CD4-positive, alpha-beta T cell treated with Interleukin-21 for 1 hour (primary cell): ENCODE data around the gene KCNG2.
"Not testable (repeated sequence)": the region's sequence is repeated elsewhere in the genome, so short reads cannot be mapped to it uniquely, and the experiment has no call there.

Source experiments
- DNase-seq: peaks from one replicate; pipeline ENCODE4 v3.0.0-alpha.2; 2020

KCNG2 gene

DNA sequence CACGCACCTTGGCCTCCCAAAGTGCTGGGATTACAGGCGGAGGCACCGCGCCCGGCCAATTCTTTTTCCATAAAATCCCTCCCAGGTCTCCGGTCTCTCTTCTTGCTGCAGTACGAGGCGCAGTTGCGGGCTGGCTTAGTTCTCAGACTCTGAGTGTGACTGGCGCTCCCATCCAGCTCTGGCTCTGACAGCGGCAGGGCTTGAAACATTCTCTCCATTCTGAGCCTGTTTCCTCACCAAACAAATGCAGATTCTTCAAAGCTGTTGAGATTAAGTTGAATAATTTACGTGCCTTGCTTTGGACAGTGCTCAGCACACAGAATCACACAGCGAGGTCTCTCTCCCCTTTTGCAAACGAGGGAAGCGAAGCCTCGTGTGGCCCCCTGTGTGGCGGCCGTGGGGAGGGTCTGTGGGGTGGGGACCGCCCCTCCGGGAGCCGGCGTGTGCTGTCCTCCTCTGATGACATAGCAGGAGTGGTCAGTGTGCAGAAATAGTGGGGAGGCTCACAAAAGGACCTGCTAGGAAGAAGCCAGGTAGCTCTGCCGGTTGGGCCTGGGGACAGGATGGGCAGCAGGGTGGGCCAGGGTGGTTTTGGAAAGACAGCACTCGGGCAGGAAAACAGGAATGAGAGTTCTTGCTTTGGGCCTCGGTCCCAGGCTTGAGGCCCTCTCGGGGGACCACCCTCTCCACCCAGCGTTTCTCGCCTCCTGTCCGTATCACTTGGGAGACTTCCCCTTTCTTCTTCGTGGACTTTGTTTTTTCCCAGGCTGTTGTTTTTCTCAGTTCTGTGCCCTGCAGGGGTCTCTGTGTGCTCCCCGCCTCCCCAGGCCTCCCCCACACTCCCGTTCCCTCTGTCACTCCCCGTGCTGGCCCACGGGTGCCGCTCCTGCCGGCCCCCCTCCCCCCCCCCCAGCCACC is 75.0 kb downstream of the KCNG2 start:
- DNase-seq, result no peak

- DNase-seq, result no peak
Observed at GRCh38 chr18:79873449-79874110, 75.8 kb downstream of the KCNG2 start.

DNA sequence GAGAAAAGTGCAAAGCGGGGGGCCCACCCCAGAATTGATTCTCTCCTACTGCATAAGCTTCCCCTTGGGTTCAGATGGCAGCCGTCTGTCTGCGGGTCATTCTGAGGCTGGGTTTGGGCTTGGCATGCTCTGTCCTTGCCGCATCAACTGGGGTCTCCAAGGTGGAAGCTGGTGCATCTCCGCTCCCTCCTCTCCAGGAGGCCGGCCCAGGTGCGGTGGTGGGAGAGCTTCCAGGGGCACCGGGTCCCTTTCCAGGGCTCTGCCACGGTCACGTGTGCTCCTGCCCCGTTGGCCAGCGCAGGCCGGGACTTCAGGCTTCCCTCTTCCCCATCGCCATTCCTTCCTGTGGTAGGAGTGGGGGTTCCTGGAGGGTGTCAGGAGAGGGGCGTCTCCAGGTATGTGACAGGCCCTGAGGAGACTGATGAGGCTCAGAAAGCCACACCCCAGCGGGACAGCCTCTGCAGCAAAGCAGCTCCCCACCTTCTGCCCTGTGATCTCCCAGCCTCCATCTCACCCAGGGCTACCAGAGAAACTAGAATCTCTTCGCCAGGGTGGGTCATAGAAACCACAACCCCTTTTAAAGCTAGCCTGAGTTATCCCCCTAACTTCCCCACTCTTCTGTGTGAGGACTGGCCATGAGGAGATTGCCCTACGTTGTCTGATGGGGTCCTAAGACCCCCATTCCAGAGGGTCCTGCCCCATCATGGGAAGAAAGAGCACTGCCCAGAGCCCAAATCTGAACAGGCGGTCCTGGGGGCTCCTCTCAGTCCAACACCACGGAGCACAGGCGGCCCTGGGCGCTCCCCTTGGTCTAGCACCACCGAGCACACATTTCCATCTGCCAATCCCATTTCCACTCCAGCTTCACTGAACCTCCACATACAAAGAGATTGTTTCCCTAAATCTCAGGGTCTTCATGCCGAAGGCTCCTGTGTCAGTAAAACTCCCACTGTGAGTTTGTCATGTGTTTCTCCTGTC is 77.1 kb downstream of the KCNG2 start:
- DNase-seq, result no peak

DNA sequence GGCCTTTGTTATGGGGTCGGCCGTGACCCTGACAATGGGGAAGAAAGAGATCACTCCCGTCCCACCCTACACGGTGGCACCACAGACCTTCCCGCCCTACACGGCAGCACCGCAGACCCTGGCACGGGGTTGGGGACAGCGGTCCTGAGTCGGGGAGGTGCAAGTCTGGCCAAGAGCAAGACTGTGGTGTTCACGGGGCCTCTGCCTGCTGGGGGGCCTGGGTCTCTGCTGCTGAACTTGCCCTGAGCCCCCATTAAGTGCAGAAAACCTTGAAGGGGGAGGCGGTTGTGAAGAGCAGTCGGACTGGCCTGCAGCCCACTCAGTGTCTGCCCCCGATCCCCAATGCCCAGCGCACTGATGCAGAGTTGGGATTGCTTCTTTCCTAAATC is 77.8 kb downstream of the KCNG2 start:
- DNase-seq, result no peak

GRCh38 chr18:79875931-79876461 is 78.3 kb downstream of the KCNG2 start:
- DNase-seq, result no peak

- DNase-seq, result no peak
Observed at GRCh38 chr18:79876497-79876896, 78.8 kb downstream of the KCNG2 start.

GRCh38 chr18:79877163-79878091 is 79.7 kb downstream of the KCNG2 start:
- no peak for DNase-seq

DNA sequence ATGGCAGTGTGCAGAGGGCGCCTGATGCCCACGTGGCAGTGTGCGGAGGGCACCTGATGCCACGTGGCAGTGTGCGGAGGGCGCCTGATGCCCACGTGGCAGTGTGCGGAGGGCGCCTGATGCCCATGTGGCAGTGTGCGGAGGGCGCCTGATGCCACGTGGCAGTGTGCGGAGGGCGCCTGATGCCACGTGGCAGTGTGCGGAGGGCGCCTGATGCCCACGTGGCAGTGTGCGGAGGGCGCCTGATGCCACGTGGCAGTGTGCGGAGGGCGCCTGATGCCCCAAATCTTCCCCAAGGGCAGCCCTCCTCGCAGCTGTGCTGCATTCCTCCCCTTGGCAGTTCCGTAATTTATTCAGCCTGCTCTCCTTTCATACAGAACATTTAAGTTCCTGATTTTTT is 80.5 kb downstream of the KCNG2 start:
- DNase-seq, result not testable (repeated sequence)

- no peak for DNase-seq
Observed at GRCh38 chr18:79878741-79879378, 81.1 kb downstream of the KCNG2 start.

DNA sequence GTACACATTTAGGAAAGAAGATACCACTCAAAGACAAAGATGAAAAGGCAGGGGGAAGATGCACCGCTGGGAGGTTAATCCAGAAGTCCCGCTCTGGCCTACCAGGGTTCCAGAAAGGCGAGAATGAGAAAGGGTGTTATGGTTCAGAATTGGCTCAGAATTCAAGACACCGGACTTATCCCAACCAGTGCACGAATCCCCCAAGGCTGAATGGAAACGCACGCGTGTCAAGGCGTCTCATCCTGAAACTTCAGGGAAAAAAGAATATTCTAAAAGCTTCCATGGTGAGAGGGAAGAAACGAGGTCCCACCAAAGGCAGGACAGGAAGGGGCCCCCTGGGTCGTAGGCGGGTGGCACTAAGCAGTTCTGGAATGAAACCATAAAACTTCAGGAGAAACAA is 81.8 kb downstream of the KCNG2 start:
- DNase-seq, result no peak

- no peak for DNase-seq
Observed at GRCh38 chr18:79881695-79882094, 84.0 kb downstream of the KCNG2 start.

DNA sequence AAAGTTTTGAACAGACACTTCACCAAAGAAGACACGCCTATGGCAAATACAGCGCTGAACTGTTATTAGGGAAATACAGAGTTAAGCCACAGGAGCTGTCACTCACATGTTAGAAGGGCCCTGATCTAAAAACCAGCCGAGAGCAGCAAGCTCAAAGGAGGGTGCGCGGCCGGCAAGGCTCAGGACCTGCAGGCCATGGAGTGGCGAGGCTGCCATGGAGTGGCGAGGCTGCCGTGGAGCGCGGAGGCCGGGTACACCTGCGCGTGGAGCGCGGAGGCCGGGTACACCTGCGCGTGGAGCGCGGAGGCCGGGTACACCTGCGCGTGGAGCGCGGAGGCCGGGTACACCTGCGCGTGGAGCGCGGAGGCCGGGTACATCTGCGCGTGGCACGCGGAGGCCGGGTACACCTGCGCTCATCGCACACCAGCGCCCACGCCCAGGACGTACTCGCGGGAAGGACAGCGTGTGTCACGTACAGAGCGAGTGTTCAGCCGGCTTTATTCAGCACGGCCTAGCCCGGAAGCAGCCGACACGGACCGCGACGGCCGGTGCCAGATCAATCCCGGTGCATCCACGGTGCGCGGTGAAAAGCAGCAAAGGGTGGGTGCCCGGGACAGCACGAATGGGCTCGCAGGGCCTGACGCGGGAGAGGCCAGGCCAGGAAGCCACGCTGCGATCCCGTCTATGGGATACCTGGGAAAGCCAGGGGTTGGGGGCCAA is 84.9 kb downstream of the KCNG2 start:
- DNase-seq, result no peak

DNA sequence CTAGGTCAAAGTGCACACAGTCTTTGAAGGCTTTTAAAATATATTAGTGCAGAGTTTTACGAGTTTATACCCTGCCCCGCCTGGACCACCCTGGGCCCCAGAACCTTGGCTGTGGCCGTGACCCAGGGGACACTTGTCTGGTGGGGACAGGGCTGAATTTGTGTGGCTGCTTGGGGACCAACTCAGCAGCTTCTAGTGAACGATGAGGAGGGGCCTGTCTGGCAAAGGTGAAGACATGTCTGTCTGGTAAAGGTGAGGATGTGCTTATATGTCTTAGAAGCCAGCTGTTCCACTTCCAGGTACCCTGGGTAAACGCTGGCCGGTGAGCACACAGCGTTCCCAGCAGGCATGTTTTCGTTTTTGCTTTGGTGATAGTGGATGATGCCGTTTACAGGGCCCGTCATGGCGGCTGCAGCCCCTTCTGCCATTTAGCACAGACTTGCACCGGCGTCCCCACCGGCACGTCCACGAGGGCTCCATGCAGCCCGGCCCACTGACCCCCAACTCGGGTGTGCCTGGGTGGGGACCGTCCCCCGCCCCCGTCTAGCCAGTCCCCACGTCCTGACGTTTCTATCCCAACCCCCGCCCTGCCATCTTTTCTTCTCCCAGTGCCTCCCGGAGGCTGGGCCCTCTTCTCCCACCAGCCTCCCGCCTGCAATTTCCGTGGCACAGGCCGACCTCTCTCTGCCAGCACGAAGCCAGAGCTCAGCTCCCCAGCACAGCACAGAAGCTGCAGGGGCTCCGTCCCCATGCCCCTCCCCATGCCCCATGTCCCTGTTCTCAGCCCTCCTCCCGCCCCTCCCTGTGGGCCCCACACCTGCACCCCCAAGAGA is 85.9 kb downstream of the KCNG2 start:
- DNase-seq, result no peak

GRCh38 chr18:79884294-79884962 is 86.7 kb downstream of the KCNG2 start:
- DNase-seq, result no peak

DNA sequence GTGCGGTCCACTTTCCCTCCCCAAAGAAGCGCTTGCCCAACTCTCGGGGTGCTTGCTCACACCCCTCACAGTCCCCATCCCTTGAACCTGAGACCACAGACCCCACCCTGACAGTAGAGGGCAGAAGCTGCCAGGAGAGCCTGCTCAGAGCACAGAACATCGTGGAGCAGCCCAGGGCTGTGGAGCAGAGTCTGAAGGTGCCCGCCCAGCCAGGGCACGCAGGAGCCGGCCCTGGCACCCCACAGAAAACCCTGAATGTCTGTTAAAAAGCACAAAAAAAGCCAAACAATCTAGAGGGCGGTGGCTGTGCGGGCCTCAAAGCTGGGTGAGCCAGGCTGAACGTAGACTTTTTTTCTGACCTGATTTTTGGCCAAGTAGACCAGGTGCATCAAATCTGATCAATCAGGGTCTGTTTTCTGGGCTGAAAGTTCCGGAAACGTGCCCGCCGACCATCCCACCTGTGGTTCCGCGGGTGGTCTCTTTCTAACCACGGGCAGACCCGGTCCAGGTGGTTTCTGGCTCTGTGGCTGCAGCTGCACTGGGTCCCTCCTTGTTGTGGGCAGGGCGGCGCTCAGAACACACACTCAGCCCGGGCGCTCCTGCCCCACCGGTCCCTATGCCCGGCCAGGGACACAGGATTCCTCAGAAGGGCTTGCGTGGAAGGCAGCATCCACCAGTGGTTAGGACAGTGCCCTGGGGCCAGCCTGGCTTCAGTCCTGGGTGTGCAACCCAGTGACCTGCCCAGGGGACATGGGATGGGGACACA is 87.4 kb downstream of the KCNG2 start:
- no peak for DNase-seq

DNA sequence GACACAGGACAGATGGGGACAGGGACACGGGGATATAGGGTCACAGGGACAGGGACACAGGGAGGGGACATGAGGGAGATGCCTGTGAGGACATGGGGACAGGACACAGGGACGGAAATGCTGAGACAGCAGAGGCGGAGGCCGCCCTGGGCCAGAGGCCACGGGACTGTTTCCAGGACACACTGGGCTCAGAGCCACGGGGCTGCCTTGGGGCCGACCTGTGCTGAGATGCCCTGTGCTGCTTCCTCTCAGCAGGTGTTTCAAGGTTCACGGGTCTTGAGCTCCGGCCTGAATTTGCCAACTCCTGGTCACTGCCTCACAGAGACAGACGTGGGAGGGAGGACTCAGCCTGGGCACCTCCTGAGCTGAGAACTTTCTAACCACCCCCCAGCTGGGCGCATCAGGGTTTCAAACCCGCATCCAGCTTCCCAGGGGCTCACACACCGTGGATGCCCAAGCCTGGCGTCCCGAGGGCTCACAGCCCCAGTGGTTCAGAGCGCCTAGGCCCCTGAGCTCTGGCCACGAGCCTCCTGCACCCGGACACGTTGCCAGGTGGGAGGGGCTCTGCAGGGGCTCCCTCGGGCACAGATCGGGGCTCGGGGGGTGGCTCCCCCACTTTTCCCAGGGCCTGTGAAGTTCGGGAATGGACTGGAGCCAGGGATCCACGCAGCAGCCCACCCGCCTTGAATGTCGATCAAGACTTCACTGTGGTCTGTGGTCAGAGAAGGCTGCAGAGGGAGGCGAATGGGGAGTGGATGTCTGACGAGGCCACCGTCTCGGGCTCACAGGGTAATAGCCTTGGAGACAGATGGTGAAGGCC is 89.7 kb downstream of the KCNG2 start:
- no peak for DNase-seq

- DNase-seq, result no peak
Observed at GRCh38 chr18:79888016-79888415, 90.3 kb downstream of the KCNG2 start.
